Left lung (tissue), 14 donors: Measurements from ENCODE around the gene PFKM. TPM values are rescaled to one million over a fixed set of nuclear protein-coding genes. Genes with fewer than 3 reads are reported as not detected.
A peak's percentile ranks its signal among the peaks of the same experiment; 100 is the strongest.

ENCODE experiments used
- ATAC-seq: fragments of 200-7000 bp; cut with Tn5 transposase; one replicate; pipeline ENCODE4 v1.9.1; 2020; ENCODE audit warnings: moderate library complexity
- DNase-seq, 4 donors: peaks; one replicate each; pipeline ENCODE4 v3.0.0-alpha.2; 2013 to 2020
- H3K27ac ChIP-seq, 2 donors: fragments of 200-600 bp; sonication (generic) in 1 of 2; one replicate each; pipeline versions ENCODE4 v1.5.0 to v1.8.0; 2020 to 2021
- H3K27me3 ChIP-seq, 2 donors: fragments of 200-600 bp; sonication (generic) in 1 of 2; one replicate each; pipeline versions ENCODE4 v1.5.0 to v1.8.0; 2020 to 2021
- H3K36me3 ChIP-seq, 2 donors: fragments of 200-600 bp; sonication (generic) in 1 of 2; one replicate each; pipeline versions ENCODE4 v1.5.0 to v1.8.0; 2020 to 2021
- H3K4me1 ChIP-seq, 2 donors: fragments of 200-600 bp; one replicate each; pipeline ENCODE4 v1.8.0; 2021
- H3K4me3 ChIP-seq, 2 donors: fragments of 200-600 bp; sonication (generic) in 1 of 2; one replicate each; pipeline versions ENCODE4 v1.5.0 to v1.8.0; 2020 to 2021; ENCODE audit warnings: mild to moderate bottlenecking in 1 of 2
- H3K9me3 ChIP-seq, 2 donors: fragments of 200-600 bp; sonication (generic) in 1 of 2; one replicate each; pipeline versions ENCODE4 v1.5.0 to v1.8.0; 2020 to 2021
- CTCF ChIP-seq, 2 donors: fragments of 200-600 bp; sonication (generic) in 1 of 2; IDR thresholded peaks; one replicate each; pipeline versions ENCODE4 v1.5.0 to v1.8.0; 2021; ENCODE audit warnings: antibody characterized with exemption in 2 of 2
- intact Hi-C, 2 donors: fragments of 100-400 bp; cut with DNase I; formaldehyde crosslinking; loops; one replicate each; pipeline versions ENCODE4 v1.11.2 to v1.14.2; 2022
- long read RNA-seq, 12 donors: library from polyadenylated mRNA in 2 of 12; unstranded in 2 of 12; transcript quantifications; one replicate each; pipeline ENCODE4 v2.0.0 and lab custom pipeline, GENCODE V29; 2019 to 2026
- polyA plus RNA-seq, 6 donors: library from polyadenylated mRNA; unstranded; fragments of 120-200 nt; gene quantifications; one replicate each; pipeline ENCODE4 v1.2.1, GENCODE V29; 2013; ENCODE audit not compliant: insufficient read length in 6 of 6
- total RNA-seq, 2 donors: library from RNA; stranded (reverse); fragmentation: NEBNext Ultra II Directional; extraction: Animal tissue kit (Norgen Biotek cat#: 25700); gene quantifications; one replicate each; pipeline ENCODE4 v1.2.1, GENCODE V29; 2021
- donor health status: DM: no; HTN: yes; CAD: no.
- donor health status: DM: no; HTN: no; CAD: no.

PFKM gene
- total RNA-seq (10 to 100 TPM; 52.3 to 61.6 TPM), polyA plus RNA-seq (10 to 100 TPM; 67.7 to 97.9 (median 75.8) TPM)
- long read RNA-seq, donor 1, partial matches to known transcripts, result 21 of 26 reads
- long read RNA-seq, donor 1, other reads (novel, unspliced or antisense), result 0 of 26 reads
- long read RNA-seq, donor 2, transcript PFKM-203 (23 exons, 3,224 nt), result major isoform, 6 of 27 reads
- long read RNA-seq, donor 2, partial matches to known transcripts, result 19 of 27 reads
- long read RNA-seq, donor 2, other reads (novel, unspliced or antisense), result 0 of 27 reads
- long read RNA-seq, donor 3, partial matches to known transcripts, result 0 of 5 reads
- long read RNA-seq, donor 3, other reads (novel, unspliced or antisense), result 0 of 5 reads
- long read RNA-seq, donor 4, transcript PFKM-203 (23 exons, 3,224 nt), result major isoform, 10 of 16 reads
- long read RNA-seq, donor 4, partial matches to known transcripts, result 1 of 16 reads
- long read RNA-seq, donor 4, other reads (novel, unspliced or antisense), result 5 of 16 reads
- long read RNA-seq, donor 5, transcript PFKM-203 (23 exons, 3,224 nt), result major isoform, 7 of 26 reads
- long read RNA-seq, donor 5, partial matches to known transcripts, result 16 of 26 reads
- long read RNA-seq, donor 5, other reads (novel, unspliced or antisense), result 0 of 26 reads
- long read RNA-seq, donor 6, transcript PFKM-203 (23 exons, 3,224 nt), result major isoform, 6 of 7 reads
- long read RNA-seq, donor 6, partial matches to known transcripts, result 0 of 7 reads
- long read RNA-seq, donor 6, other reads (novel, unspliced or antisense), result 0 of 7 reads
- long read RNA-seq, donor 7, partial matches to known transcripts, result 0 of 3 reads
- long read RNA-seq, donor 7, other reads (novel, unspliced or antisense), result 0 of 3 reads
- long read RNA-seq, donor 8, partial matches to known transcripts, result 0 of 20 reads
- long read RNA-seq, donor 8, other reads (novel, unspliced or antisense), result 19 of 20 reads
- long read RNA-seq, donor 9, result 0 reads
- long read RNA-seq, donor 10, transcript PFKM-203 (23 exons, 3,224 nt), result major isoform, 5 of 6 reads
- long read RNA-seq, donor 10, partial matches to known transcripts, result 1 of 6 reads
- long read RNA-seq, donor 10, other reads (novel, unspliced or antisense), result 0 of 6 reads
- long read RNA-seq, donor 11, transcript PFKM-203 (23 exons, 3,224 nt), result major isoform, 10 of 66 reads
- long read RNA-seq, donor 11, partial matches to known transcripts, result 55 of 66 reads
- long read RNA-seq, donor 11, other reads (novel, unspliced or antisense), result 0 of 66 reads
- long read RNA-seq, donor 12, transcript PFKM-203 (23 exons, 3,224 nt), result major isoform, 6 of 12 reads
- long read RNA-seq, donor 12, partial matches to known transcripts, result 5 of 12 reads
- long read RNA-seq, donor 12, other reads (novel, unspliced or antisense), result 0 of 12 reads

DNA sequence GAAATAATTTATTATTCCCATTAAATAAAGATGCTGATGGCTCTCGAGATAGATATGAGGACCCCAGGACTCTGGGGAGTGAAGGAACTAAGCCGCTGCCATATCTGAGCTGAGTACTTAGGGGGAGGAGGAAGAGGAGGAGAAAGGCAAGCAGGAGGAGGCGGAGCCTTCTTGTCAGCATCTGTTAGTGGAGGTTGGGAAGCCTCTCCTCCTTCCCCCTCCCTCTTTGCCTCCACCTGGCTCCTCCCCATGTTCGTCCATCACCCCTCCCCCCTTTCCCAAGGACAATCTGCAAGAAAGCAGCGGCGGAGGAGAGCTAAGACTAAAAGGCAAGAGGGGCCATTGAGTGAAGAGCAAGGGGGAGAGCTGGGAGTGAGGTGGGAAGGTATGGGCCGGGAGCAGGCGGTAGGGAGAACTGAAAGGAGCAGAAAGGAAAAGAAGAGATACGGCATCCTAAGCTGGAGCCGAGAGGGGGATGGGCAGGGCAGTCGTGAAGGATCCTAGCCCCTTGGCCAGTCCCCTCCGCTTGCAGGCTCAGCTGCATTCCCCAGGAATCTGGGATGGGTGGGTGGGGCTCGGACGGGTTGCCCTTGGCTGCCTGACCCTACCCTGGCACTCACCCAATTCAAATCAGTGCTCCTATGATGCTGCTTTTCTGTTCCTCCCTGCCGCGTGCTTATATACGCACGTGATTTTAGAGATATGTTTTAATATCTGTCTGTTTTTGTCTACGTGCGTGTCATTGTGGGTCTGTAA is at the start of gene PFKM:
Gene PFKM (plus strand): TSS at position 287 of the 756 bp plus-strand sequence. CDS start 3,411 bp downstream, outside the sequence.
- ATAC-seq (peak; percentile 100), DNase-seq (peak in 3 of 4 donors; percentile 77 to 89 (median 84))
- Histone ChIP-seq H3K4me1 (peaks cover 0 to 7% of the 10 kb centered on the region in 2 donors), H3K36me3 (peaks cover 0 to 10% of the 10 kb centered on the region in 2 donors), H3K27ac (peak within 1 kb of the TSS; percentile 25 to 37), H3K27me3 (no peaks in the 10 kb centered on the region), H3K4me3 (peak within 1 kb of the TSS; percentile 59 to 63), H3K9me3 (no peaks in the 10 kb centered on the region)
- TF ChIP-seq CTCF (IDR thresholded peaks at IDR 0.05), result no peak
- intact Hi-C loops, result no loop called here

- H3K27ac ChIP-seq, result no peak overlapping the region
- peaks cover 0 to 95% of the 10 kb centered on the region in 2 donors for H3K36me3 ChIP-seq
- TF ChIP-seq CTCF (IDR thresholded peaks at IDR 0.05), result no peak
- no peaks in the 10 kb centered on the region for H3K4me1 ChIP-seq
- no peaks in the 10 kb centered on the region for H3K9me3 ChIP-seq
- DNase-seq, result no peak
- no peak overlapping the region for H3K4me3 ChIP-seq
- H3K27me3 ChIP-seq, result no peaks in the 10 kb centered on the region
- intact Hi-C loops, result no loop called here
- ATAC-seq, result no peak
Measured at GRCh38 chr12:48070033-48070432, 49.1 kb upstream of the PFKM start.

GRCh38 chr12:48070731-48071130 is 48.4 kb upstream of the PFKM start:
- H3K36me3 ChIP-seq, result peaks cover 0 to 92% of the 10 kb centered on the region in 2 donors
- intact Hi-C loops, result no loop called here
- no peaks in the 10 kb centered on the region for H3K4me1 ChIP-seq

More at GRCh38 chr12:48070731-48071130, 48.4 kb upstream of the PFKM start:
- ATAC-seq (no peak), DNase-seq (no peak)
- Histone ChIP-seq H3K27me3 (no peaks in the 10 kb centered on the region), H3K9me3 (no peaks in the 10 kb centered on the region), H3K27ac (no peak overlapping the region), H3K4me3 (no peak overlapping the region)
- no peak for TF ChIP-seq CTCF (IDR thresholded peaks at IDR 0.05)
